HG03457 (cell line): ENCODE results near the gene ARL10.

Experiments
- ATAC-seq: cut with Tn5 transposase; IDR thresholded peaks from one replicate; pipeline ENCODE4 v1.9.1; 2021; ENCODE audit warnings: moderate number of reproducible peaks; ENCODE audit not compliant: unreplicated experiment

ARL10 gene

GRCh38 chr5:176409765-176410164 is 44.5 kb downstream of the ARL10 start:
- ATAC-seq: no peak

DNA sequence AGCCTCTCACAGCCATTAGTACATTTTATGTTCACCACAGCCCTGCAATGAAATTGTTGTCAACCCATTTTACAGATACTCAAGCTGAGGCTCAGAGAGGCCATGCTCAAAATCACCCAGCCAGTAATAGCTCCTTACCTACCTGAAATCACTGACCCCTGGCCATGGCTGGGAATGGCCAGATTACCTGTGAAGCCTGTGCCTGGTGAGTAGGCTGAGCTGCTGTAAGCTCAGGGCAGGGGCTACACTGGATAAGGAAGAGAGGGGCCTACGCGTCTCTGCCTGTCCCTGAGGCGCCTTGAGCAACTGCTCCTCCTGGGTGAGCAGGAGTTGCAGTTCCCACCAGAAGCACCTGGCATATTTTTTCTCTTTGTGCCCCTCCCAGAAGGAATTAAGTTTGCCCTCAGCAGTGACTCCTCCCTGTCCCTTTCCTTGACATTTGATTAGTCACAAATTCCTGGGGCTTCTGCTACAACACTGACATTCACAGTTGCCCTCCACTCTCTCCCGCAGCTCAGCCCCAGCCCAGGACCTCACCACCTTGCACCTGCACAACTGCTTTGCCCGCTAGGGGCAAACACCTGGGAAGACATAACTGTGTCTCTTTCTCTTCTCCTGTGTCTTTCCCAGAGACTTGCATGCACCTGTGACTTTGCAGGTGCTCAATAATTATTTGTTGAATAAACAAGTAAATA is 45.3 kb downstream of the ARL10 start:
- ATAC-seq: no peak

DNA sequence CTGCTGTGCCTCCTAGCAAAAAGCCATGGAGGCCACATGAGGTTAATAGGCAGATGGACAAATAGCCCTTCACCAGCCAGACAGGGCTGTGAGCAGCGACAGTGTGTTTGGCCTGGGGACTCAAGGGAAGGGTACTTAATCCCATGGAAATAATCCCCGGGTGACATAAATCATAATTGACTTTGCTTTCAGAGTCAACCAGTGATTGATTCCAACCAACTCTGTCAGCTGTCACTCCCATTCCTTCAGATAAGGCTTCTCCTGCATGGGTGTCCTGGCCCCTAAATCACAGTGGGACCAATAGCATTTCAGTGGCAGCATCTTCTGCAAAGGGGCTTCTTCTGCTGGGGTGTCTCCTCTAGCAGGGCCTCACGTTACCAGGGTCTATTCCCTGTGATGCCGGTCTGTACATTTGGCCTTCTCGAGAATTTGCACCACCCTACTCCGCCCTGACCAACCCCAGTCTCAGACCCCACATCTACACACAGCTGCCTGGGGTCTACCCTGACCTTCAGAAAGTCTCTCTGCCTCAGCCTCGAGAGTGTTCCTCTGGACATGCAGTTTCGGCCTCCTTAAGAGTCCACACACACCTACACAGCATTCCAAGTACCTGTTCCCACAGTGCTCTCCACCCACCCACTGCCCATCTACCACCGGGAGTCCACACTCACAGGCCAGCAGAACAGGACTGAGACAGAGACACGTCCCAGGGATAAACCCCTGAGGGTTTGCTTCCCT is 47.4 kb downstream of the ARL10 start:
- ATAC-seq: no peak

- no peak for ATAC-seq
Measured at GRCh38 chr5:176413255-176413565, 47.9 kb downstream of the ARL10 start.

- no peak for ATAC-seq
Measured at GRCh38 chr5:176413709-176414191, 48.5 kb downstream of the ARL10 start.

- ATAC-seq: no peak
Measured at GRCh38 chr5:176414704-176415103, 49.4 kb downstream of the ARL10 start.

DNA sequence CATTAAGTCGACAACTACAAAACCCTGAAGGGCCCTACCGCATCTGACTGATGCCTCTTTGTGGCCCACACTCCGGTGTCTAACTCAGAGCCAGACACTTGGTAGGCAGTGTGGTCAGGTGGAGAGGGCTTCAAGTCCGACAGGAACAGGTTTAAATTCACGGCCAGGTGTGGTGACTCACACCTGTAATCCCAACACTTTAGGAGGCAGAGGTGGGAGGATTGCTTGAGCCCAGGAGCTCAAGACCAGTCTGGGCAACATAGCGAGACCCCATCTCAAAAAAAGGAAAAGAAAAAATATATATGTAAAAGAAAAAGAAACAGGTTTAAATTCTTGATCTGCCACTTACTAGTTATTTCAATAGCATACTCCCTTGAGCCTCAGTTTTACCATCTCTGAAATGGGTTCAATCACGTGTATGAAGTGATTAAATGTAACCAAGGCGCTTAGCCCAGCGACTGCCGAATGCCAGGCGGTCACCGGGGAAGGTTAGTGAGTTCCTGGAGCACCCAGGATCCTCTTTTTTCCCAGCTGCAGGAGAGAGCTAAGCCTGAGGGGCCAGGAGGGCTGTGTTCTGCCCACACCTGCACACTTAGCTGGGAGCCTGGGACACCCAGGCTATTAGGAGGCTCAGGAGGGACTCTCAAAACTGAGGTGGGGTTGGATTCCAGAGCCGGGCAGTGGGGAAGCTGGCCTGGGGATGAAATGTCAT is 50.1 kb downstream of the ARL10 start:
- ATAC-seq: no peak

DNA sequence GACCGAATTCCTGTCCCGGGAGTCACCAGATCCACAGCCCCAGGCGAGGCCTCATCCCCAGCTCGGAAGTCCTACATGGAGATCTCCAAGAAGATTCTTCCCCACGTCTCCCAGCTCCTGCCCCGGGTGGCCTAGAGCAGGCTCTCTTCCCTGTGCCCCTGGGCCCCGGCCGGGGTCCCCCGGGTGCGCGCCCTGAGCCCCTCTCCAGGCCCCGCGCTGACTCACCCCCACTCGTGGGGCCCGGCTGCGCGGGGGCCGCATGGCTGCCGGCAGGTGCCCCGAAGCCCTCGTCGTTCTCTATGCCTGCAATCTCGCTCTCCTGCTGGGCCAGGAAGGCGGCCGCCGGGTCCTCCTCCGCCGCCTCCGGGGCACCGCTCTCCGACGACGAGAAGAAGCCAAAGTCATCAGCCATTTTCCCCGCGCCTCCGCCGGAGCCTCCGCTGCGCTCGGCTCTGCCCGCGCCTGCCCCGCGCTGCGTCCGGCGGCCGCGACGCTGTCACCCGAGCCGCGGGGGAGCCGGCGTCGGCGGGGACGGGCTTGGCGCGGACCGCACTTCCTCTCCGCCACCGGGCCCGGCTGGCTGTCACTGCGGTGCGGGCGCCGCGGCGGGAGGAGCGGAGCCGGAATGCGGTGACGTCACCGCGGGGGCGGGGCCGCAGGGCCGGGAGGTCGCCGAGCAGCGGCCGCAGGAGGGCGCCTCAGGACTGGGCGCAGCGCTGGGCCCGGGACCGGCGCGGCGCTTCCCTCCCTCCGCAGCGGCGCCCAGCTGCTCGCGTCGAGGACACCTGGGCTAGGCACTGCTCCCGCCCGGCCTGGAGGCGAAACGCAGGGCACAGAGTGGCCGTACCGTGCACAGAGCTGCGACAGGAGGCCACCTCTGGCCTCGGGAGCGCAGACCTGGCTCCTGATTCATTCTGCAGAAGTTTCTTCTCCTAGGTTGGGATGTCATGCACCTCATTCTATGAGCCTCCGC is 51.0 kb downstream of the ARL10 start, which contains the start of gene CLTB:
CLTB (minus strand) TSS at position 588 of the 973 bp plus-strand sequence; CDS start at position 412, 176 bp downstream.
- ATAC-seq: peak; percentile 93

GRCh38 chr5:176416965-176417364 is 51.7 kb downstream of the ARL10 start:
- no peak for ATAC-seq

DNA sequence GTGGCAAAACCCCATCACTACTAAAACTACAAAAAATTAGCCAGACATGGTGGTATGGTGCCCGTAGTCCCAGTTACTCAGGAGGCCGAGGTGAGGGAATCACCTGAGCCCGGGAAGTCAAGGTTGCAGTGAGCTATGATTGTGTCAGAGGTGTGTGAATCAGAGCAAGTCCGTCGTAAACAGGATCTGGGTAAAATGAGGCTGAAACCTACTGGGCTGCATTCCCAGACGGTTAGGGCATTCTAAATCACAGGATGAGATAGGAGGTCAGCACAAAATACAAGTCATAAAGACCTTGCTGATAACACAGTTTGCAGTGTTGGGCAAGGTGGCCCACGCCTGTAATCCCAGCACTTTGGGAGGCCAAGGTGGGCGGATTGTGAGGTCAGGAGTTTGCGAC is 53.0 kb downstream of the ARL10 start:
- no peak for ATAC-seq

DNA sequence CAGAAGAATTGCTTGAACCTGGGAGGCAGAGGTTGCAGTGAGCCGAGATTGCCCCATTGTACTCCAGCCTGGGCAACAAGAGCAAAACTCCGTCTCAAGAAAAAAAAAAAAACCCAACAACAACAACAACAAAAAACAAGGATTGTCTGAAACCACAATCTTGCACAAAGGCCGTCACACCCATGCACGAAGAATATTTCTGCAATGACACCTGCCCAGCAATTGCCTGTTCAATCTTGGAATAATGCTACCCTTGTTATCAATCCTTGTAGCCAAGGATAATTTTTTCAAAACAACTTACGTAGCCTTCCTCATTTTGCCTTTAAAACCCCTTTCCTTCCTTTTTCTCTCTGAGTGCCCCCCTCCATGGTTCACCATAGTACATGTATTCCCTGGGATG is 54.8 kb downstream of the ARL10 start:
- no peak for ATAC-seq

DNA sequence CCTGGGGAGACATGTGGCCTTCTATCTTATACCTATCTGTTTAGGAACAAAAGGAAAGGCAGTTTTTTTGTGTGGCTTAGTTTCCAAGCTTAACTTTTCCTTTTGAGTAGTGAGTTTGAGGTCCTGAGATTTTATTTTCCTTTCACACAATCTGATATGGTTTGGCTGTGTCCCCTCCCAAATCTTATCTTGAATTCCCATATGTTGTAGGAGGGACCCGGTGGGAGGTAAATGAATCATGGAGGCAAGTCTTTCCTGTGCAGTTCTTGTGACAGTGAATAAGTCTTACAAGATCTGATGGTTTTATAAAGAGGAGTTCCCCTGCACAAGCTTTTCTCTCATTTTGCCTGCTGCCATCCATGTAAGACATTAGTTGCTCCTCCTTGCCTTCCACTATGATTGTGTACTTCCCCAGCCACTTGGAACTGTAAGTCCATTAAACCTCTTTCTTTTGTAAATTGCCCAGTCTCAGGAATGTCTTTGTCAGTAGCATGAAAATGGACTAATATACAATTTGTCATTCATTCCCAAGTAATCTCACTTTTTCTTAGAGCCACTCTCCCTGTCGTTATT is 55.8 kb downstream of the ARL10 start:
- ATAC-seq: no peak

GRCh38 chr5:176424181-176424580 is 58.9 kb downstream of the ARL10 start:
- ATAC-seq: no peak

DNA sequence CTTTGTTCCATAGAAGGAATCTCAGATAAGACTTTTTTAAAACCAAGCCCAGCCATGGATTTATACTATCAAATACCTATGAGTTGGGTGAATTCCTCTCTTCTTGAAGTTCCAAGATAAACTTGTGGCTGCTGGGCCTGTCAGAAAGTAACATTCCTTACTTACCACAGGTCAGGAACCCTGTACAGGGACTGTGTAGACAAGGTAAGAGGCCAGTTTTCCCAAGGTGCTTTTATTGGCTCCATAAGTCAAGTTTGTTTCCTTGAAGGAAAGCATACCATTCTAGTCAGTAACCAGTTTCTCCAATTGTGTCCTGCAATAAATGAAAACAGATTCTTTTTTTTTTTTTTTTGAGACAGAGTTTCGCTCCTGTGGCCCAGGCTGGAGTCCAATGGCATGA is 59.9 kb downstream of the ARL10 start:
- ATAC-seq: no peak

DNA sequence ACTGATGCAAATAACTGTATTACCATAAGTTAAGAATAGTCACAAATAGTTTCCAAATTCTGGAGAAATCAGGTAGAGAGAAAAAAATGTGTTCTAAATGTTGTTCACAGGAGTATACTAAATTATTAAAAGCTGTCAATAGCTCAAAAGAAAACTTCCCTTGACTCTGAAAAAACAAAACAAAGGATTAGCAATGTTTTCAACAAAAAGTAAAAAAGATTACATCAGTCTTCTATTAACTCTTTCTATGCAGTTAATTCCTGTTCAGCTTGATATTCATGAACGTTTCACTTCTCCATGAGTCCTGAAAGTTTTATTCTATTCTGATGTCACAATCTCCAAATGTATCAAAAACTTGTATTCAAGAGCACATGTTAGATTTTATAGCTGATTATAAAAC is 60.5 kb downstream of the ARL10 start:
- no peak for ATAC-seq

GRCh38 chr5:176426876-176427275 is 61.6 kb downstream of the ARL10 start:
- no peak for ATAC-seq

DNA sequence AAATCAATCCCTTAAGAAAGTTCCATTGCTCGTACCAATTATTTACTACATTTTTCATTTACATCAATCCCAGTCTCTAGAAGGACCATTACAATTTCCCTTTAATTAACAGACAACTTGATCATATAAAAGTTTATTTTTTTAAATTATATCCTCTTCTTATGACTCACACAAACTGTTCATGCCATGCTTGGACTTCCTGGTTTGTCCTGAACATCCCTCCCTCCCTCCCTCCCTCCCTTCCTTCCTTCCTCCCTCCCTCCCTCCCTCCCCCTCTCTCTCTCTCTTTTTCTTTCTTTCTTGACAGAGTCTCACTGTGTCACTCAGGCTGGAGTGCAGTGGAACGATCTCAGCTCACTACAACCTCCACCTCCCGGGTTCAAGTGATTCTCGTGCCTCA is 62.7 kb downstream of the ARL10 start:
- no peak for ATAC-seq

GRCh38 chr5:176429972-176430371 is 64.7 kb downstream of the ARL10 start:
- ATAC-seq: no peak
